Peyer's patch (tissue), 4 donors: ENCODE measurements around the gene PHOSPHO1. TPM values are rescaled to one million over a fixed set of nuclear protein-coding genes. Genes with fewer than 3 reads are reported as not detected.
A peak's percentile ranks its signal among the peaks of the same experiment; 100 is the strongest.
"Not testable (repeated sequence)": the region's sequence is repeated elsewhere in the genome, so short reads cannot be mapped to it uniquely, and the experiment has no call there.

ENCODE experiments used
- DNase-seq, 3 donors: peaks; one replicate each; pipeline ENCODE4 v3.0.0-alpha.2; 2017 to 2019
- H3K27ac ChIP-seq, 4 donors: fragments of 200-600 bp; sonication (generic); one replicate each; pipeline ENCODE4 v1.5.1; 2016 to 2019
- H3K27me3 ChIP-seq, 2 donors: fragments of 200-600 bp; sonication (generic); one replicate each; pipeline ENCODE4 v1.5.1; 2019
- H3K36me3 ChIP-seq, 3 donors: fragments of 200-600 bp; sonication (generic); one replicate each; pipeline ENCODE4 v1.5.1; 2016 to 2019
- H3K4me1 ChIP-seq, 4 donors: fragments of 200-600 bp; sonication (generic); one replicate each; pipeline ENCODE4 v1.5.1; 2016 to 2019
- H3K4me3 ChIP-seq, 4 donors: fragments of 200-600 bp; sonication (generic); 1 replicate in 3 of 4; 2 replicates in 1 of 4; pipeline ENCODE4 v1.5.1; 2016 to 2019; ENCODE audit warnings: mild to moderate bottlenecking in 1 of 4
- H3K9me3 ChIP-seq, 4 donors: fragments of 200-600 bp; sonication (generic); one replicate each; pipeline ENCODE4 v1.5.1; 2016 to 2019; ENCODE audit warnings: mild to moderate bottlenecking in 1 of 4
- CTCF ChIP-seq, 6 experiments: fragments of 450-650 bp in 4 of 6; fragments of 200-600 bp in 2 of 6; sonication (generic) in 1 of 6; IDR thresholded peaks; one replicate each; pipeline ENCODE4 v1.5.1; 2017 to 2019; ENCODE audit warnings: antibody characterized with exemption in 6 of 6, mild to moderate bottlenecking in 3 of 6, moderate library complexity in 1 of 6
- POLR2A ChIP-seq, 2 donors: fragments of 450-650 bp; IDR thresholded peaks; one replicate each; pipeline ENCODE4 v1.5.1; 2017; ENCODE audit warnings: antibody characterized with exemption in 2 of 2, mild to moderate bottlenecking in 2 of 2, moderate library complexity in 2 of 2
- total RNA-seq, 4 donors: library from RNA; depleted of rRNA; stranded (reverse); fragments of >200 nt; gene quantifications; one replicate each; pipeline ENCODE4 v1.1.0, GENCODE V29; 2016

PHOSPHO1 gene
- total RNA-seq, 4 donors from 2014 or later = not detected

GRCh38 chr17:49269356-49269755 lies 38.8 kb upstream of the PHOSPHO1 start:
- Histone ChIP-seq H3K9me3 (no peaks in the 10 kb centered on the region), H3K4me1 (no peaks in the 10 kb centered on the region), H3K27ac (no peak overlapping the region), H3K4me3 (no peak overlapping the region), H3K36me3 (no peaks in the 10 kb centered on the region), H3K27me3 (no peaks in the 10 kb centered on the region)
- no peak for DNase-seq
- TF ChIP-seq CTCF (IDR thresholded peaks at IDR 0.05) = no peak
- no peak for TF ChIP-seq POLR2A (IDR thresholded peaks at IDR 0.05)

GRCh38 chr17:49267912-49268311 lies 37.3 kb upstream of the PHOSPHO1 start:
- Histone ChIP-seq H3K4me3 (no peak overlapping the region), H3K27ac (no peak overlapping the region), H3K4me1 (no peaks in the 10 kb centered on the region), H3K27me3 (no peaks in the 10 kb centered on the region), H3K9me3 (no peaks in the 10 kb centered on the region), H3K36me3 (no peaks in the 10 kb centered on the region)
- no peak for TF ChIP-seq CTCF (IDR thresholded peaks at IDR 0.05)
- TF ChIP-seq POLR2A (IDR thresholded peaks at IDR 0.05) = no peak
- no peak for DNase-seq

GRCh38 chr17:49266233-49266632 lies 35.6 kb upstream of the PHOSPHO1 start:
- no peak for TF ChIP-seq POLR2A (IDR thresholded peaks at IDR 0.05)
- TF ChIP-seq CTCF (IDR thresholded peaks at IDR 0.05) = no peak
- Histone ChIP-seq H3K27ac (no peak overlapping the region), H3K36me3 (no peaks in the 10 kb centered on the region), H3K9me3 (no peaks in the 10 kb centered on the region), H3K27me3 (no peaks in the 10 kb centered on the region), H3K4me3 (no peak overlapping the region), H3K4me1 (no peaks in the 10 kb centered on the region)
- no peak for DNase-seq

GRCh38 chr17:49261540-49261939 lies 31.0 kb upstream of the PHOSPHO1 start:
- H3K36me3 ChIP-seq, H3K4me3 ChIP-seq, DNase-seq, H3K27ac ChIP-seq, H3K4me1 ChIP-seq, H3K27me3 ChIP-seq, H3K9me3 ChIP-seq: not testable (repeated sequence)

GRCh38 chr17:49260817-49261291 lies 30.3 kb upstream of the PHOSPHO1 start:
- no peaks in the 10 kb centered on the region for H3K9me3 ChIP-seq
- peak overlapping the region; percentile 45 to 76 (median 56) for H3K4me3 ChIP-seq
- H3K4me1 ChIP-seq = peaks cover 0 to 7% (median 3%) of the 10 kb centered on the region in 4 donors
- no peak for TF ChIP-seq CTCF (IDR thresholded peaks at IDR 0.05)
- no peak for TF ChIP-seq POLR2A (IDR thresholded peaks at IDR 0.05)
- DNase-seq = no peak
- H3K27ac ChIP-seq = peak overlapping the region; percentile 38 to 67 (median 52)
- no peaks in the 10 kb centered on the region for H3K27me3 ChIP-seq
- no peaks in the 10 kb centered on the region for H3K36me3 ChIP-seq

GRCh38 chr17:49260011-49260816 lies 29.6 kb upstream of the PHOSPHO1 start:
- H3K9me3 ChIP-seq = no peaks in the 10 kb centered on the region
- peak overlapping the region; percentile 45 to 76 (median 56) for H3K4me3 ChIP-seq
- no peaks in the 10 kb centered on the region for H3K27me3 ChIP-seq
- H3K36me3 ChIP-seq = no peaks in the 10 kb centered on the region
- TF ChIP-seq POLR2A (IDR thresholded peaks at IDR 0.05) (no peak), CTCF (IDR thresholded peaks at IDR 0.05) (no peak)
- DNase-seq = peak; percentile 42 to 73 (median 68)
- peaks cover 0 to 7% (median 3%) of the 10 kb centered on the region in 4 donors for H3K4me1 ChIP-seq
- H3K27ac ChIP-seq = peak overlapping the region; percentile 38 to 67 (median 52)
